Heart left ventricle (tissue), 13 donors: Measurements from ENCODE around the gene TM4SF20.

ENCODE experiments used
- POLR2A ChIP-seq, 2 donors: fragments of 450-650 bp; IDR thresholded peaks; one replicate each; pipeline ENCODE4 v1.6.1; 2017; ENCODE audit warnings: antibody characterized with exemption in 2 of 2, mild to moderate bottlenecking in 2 of 2, moderate library complexity in 2 of 2
- TF ChIP-seq, protein P1 (sequence below), 12 donors: fragments of 200-600 bp; sonication (generic) in 4 of 12; IDR thresholded peaks; one replicate each; pipeline versions ENCODE4 v1.5.0 to v1.8.0; 2018 to 2022; ENCODE audit warnings: antibody characterized with exemption in 12 of 12, mild to moderate bottlenecking in 5 of 12
- donor health status: ischemic (EF 13 %, LVEDD 7.1; RV severe dilation, severe dysfunction).
- donor health status: DM: no; HTN: yes; CAD: no.
- donor health status: DM: no; HTN: no; CAD: no.
- donor health status: ischemic (EF 25% LVEDD 6.9; RV normal size, moderate dysfunction).
- donor health status: ischemic (EF 25% LVEDD 5.7; RV mildly dilated, moderate dysfunction).
- donor health status: ischemic (EF 35%, LVEDD 5.7; RV mildly dilated, moderate dysfunction).
- donor health status: nonischemic (EF 11% LVEDD 7.7; RV severe dilation, severe dysfunction).
- donor health status: DM: yes; HTN: yes; CAD: no.
- donor health status: PGD.
- donor health status: ischemic (EF 29% LVEDD 5.4; RV normal size, mild dysfunction).
- donor health status: nonischemic (EF 23%, LVEDD 6.1; RV moderate dilation, normal function).

DNA sequence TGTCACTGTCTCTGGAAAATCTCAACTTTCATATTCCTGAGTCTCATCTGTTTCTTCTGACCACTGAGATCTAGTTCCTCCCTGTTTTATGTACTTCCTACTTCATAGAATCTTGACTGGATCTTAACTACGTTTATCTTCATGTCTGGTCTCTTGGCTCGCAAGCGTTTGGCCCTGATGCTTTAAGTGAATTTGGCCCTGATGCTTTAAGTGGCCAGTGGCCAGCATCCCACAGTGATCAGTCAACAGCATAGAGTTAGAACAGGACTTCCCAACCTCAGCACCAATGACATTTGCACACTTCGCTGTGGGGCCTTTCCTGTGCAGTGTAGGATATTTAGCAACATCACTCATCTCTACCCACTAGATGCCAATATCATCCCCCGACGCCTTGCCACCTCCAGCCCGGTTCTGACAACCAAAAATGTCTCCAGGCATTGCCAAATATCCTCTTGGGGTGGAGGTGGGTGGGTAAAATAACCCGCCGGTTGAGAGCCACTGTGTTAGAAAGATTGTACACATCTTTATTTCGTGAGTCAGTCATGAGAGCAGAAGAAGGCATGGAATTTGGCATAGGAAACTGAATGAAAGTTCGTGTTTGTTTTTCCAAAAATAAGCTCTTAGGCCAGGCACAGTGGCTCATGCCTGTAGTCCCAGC lies 12.2 kb downstream of the TM4SF20 start:
- TF ChIP-seq, protein P1, sequence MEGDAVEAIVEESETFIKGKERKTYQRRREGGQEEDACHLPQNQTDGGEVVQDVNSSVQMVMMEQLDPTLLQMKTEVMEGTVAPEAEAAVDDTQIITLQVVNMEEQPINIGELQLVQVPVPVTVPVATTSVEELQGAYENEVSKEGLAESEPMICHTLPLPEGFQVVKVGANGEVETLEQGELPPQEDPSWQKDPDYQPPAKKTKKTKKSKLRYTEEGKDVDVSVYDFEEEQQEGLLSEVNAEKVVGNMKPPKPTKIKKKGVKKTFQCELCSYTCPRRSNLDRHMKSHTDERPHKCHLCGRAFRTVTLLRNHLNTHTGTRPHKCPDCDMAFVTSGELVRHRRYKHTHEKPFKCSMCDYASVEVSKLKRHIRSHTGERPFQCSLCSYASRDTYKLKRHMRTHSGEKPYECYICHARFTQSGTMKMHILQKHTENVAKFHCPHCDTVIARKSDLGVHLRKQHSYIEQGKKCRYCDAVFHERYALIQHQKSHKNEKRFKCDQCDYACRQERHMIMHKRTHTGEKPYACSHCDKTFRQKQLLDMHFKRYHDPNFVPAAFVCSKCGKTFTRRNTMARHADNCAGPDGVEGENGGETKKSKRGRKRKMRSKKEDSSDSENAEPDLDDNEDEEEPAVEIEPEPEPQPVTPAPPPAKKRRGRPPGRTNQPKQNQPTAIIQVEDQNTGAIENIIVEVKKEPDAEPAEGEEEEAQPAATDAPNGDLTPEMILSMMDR (IDR thresholded peaks at IDR 0.05): no peak
- TF ChIP-seq POLR2A (IDR thresholded peaks at IDR 0.05): no peak
